ENCODE results near the gene ZNF275. TPM values are rescaled to one million over a fixed set of nuclear protein-coding genes. Genes with fewer than 3 reads are reported as not detected.
"Not testable (repeated sequence)": the region's sequence is repeated elsewhere in the genome, so short reads cannot be mapped to it uniquely, and the experiment has no call there.

ZNF275 gene
- total and polyA plus RNA-seq, 2 experiments from 2014 or later: 3.6 to 13.8 TPM

DNA sequence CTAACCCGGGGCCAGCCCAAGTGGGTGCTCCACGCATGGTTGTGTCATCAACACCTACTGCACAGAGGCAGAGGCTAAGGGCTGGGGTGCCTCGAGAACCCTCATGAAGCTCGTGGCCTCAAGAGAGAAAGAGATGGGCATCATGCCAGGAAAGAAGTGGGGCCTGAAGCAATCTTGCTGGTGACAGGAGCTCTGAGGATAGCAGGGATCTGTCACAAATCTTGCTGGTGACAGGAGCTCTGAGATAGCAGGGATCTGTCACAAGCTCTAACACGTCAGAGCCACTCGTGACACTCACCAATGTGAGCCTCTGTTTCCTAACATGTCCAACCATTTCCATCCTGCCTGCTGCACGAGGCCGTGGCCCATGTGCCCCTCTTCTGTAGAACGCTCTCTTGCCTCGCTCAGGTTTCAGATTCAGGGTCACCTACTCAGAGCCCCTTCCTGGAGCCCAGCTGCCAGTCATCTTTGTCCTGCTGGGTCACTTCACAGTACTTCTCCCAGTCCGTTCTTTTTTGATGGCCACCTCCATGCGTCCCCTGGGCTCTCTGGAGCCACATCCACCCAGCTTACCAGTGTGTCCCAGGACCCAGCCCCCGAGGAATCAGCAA, 46.1 kb downstream of the ZNF275 start:
- peak in 1 of 2 donors; percentile 53 for DNase-seq (ENCODE audit: low read depth in 1 of 2, low spot score in 1 of 2)
- TF ChIP-seq, protein P1, sequence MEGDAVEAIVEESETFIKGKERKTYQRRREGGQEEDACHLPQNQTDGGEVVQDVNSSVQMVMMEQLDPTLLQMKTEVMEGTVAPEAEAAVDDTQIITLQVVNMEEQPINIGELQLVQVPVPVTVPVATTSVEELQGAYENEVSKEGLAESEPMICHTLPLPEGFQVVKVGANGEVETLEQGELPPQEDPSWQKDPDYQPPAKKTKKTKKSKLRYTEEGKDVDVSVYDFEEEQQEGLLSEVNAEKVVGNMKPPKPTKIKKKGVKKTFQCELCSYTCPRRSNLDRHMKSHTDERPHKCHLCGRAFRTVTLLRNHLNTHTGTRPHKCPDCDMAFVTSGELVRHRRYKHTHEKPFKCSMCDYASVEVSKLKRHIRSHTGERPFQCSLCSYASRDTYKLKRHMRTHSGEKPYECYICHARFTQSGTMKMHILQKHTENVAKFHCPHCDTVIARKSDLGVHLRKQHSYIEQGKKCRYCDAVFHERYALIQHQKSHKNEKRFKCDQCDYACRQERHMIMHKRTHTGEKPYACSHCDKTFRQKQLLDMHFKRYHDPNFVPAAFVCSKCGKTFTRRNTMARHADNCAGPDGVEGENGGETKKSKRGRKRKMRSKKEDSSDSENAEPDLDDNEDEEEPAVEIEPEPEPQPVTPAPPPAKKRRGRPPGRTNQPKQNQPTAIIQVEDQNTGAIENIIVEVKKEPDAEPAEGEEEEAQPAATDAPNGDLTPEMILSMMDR (IDR thresholded peaks at IDR 0.05; ENCODE audit: low read depth, low read length): no peak
- peak overlapping the region; percentile 21 for H3K27ac ChIP-seq
- no peaks in the 10 kb centered on the region for H3K9me3 ChIP-seq (ENCODE audit: low read depth)
- no peaks in the 10 kb centered on the region for H3K27me3 ChIP-seq
- H3K4me1 ChIP-seq (ENCODE audit: low read depth): no peaks in the 10 kb centered on the region
- no peaks in the 10 kb centered on the region for H3K36me3 ChIP-seq
- no peak overlapping the region for H3K4me3 ChIP-seq

DNA sequence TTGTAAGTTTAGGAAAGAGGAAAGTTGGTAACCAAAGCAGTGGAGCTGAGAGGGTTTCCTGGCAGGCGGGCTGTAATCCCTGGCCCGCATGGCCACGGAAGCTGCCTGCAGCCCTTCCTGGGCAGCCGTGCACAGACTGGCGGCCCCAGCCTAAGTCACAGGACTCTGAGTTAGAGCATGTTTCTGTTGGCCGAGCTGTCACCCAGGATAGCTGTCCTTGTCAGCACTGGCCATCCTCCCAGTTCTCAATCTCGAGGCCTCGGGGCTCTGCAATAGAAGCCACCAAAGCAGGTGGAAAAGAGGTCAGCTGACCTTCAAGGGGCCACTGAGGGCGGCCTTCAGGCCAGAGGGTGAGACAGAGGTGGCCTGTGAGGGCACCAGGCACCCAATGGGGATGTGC, 46.7 kb downstream of the ZNF275 start:
- no peak overlapping the region for H3K4me3 ChIP-seq
- no peaks in the 10 kb centered on the region for H3K27me3 ChIP-seq
- H3K27ac ChIP-seq: peak overlapping the region; percentile 21
- no peaks in the 10 kb centered on the region for H3K4me1 ChIP-seq (ENCODE audit: low read depth)
- no peaks in the 10 kb centered on the region for H3K9me3 ChIP-seq (ENCODE audit: low read depth)
- no peaks in the 10 kb centered on the region for H3K36me3 ChIP-seq
- no peak for DNase-seq (ENCODE audit: low read depth in 1 of 2, low spot score in 1 of 2)
- TF ChIP-seq, protein P1 (IDR thresholded peaks at IDR 0.05; ENCODE audit: low read depth, low read length): no peak

DNA sequence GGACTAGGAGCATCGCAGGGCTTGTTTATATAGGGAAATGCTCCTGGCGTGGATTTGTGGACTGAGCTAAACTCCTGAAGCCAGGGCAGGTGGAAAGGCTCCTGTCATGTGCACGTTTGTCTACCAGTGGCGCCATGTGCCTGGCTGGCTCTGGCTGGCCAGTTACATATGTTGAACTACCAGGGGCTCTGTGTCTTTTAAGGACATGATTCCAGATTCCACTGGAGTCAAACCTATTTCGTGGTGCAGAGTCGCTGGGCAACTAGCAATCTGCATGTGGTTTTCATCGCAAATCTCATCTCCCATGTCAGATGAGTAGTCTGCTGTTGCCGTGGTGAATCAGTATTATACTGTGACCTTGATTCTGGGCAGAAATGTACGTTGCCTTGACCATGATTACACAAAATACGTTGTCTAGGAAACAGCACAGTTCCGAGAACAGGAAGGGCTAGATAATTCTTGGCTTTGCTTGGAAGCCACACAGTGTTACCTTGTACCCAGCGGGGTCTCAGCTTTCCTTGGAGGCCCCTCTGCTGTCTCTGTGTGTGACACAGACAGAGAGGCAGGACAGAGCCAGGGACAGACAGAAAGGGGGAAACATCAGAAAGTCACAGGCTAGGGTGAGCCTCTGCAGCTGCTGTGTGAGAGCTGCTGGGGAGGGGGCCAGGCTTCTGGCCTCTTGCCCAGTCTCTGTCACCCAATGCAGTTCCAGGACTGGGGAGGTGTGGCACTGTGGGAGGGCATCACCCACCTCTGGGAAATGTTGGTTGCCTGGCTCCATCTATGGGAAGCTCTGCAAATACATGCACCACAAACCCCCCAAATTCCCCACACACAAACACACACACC, 48.0 kb downstream of the ZNF275 start:
- Histone ChIP-seq H3K4me1 (ENCODE audit: low read depth) (no peaks in the 10 kb centered on the region), H3K27ac (peak overlapping the region; percentile 31), H3K27me3 (no peaks in the 10 kb centered on the region), H3K36me3 (no peaks in the 10 kb centered on the region), H3K4me3 (no peak overlapping the region), H3K9me3 (ENCODE audit: low read depth) (no peaks in the 10 kb centered on the region)
- TF ChIP-seq, protein P1 (IDR thresholded peaks at IDR 0.05; ENCODE audit: low read depth, low read length): peak; percentile 30
- DNase-seq (ENCODE audit: low read depth in 1 of 2, low spot score in 1 of 2): peak; percentile 78 to 95

DNA sequence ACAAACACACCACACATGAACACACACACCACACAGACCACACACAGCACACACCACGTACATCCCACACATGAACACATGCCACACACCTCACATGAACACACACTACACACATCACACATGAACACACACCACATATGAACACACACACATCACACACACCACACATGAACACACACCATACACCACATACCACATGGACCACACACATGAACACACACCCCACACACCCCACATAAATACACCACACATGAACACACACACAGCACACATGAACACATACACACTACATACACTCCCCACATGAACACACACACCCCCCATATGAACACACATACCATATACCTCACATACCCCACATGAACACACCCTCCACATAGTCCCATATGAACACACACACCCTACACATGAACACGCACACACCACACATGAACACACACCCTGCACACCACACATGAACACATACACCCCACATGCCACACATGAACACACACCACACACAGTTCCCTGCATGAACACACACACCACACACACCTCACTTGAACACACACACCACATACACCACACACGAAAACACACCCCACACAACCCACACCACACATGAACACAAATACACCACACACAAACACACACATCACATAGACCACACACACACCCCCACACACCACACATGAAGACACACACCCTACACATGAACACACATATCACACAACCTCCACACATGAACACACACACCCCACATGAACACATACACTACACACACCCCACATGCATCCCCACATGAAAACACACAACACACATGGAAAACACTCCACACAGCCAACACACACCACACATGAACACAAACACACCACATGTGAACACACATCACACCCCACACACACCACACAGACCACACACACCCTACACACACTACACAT, 48.9 kb downstream of the ZNF275 start:
- H3K27ac ChIP-seq: no peak overlapping the region
- no peak for DNase-seq (ENCODE audit: low read depth in 1 of 2, low spot score in 1 of 2)

DNA sequence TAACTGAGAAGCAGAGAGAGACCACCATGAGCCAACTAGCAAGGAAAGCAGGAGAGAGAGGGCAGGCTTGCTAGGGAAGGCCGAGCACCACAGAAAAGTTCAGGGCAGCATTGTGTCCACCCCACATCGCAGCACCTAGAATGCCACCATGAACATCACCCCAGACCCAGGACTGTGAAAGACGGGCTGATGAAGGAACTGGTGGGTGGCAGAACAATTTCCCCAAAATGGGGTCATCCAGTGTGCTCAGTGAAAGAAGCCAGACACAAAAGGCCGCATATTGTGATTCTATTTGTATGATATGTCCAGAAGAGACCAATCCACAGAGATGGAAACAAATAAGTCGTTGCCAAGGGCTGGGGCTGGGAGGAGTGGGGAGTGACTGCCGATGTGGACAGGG, 50.4 kb downstream of the ZNF275 start:
- H3K27ac ChIP-seq: no peak overlapping the region
- H3K4me1 ChIP-seq (ENCODE audit: low read depth): no peaks in the 10 kb centered on the region
- no peak overlapping the region for H3K4me3 ChIP-seq
- TF ChIP-seq, protein P1 (IDR thresholded peaks at IDR 0.05; ENCODE audit: low read depth, low read length): no peak
- no peaks in the 10 kb centered on the region for H3K36me3 ChIP-seq
- H3K27me3 ChIP-seq: no peaks in the 10 kb centered on the region
- no peaks in the 10 kb centered on the region for H3K9me3 ChIP-seq (ENCODE audit: low read depth)
- no peak for DNase-seq (ENCODE audit: low read depth in 1 of 2, low spot score in 1 of 2)

More for the DNA sequence above, 48.9 kb downstream of the ZNF275 start:
- Histone ChIP-seq H3K36me3 (no peaks in the 10 kb centered on the region), H3K9me3 (ENCODE audit: low read depth) (no peaks in the 10 kb centered on the region), H3K4me3 (no peak overlapping the region), H3K4me1 (ENCODE audit: low read depth) (no peaks in the 10 kb centered on the region), H3K27me3 (no peaks in the 10 kb centered on the region)
- TF ChIP-seq, protein P1 (IDR thresholded peaks at IDR 0.05; ENCODE audit: low read depth, low read length): no peak

DNA sequence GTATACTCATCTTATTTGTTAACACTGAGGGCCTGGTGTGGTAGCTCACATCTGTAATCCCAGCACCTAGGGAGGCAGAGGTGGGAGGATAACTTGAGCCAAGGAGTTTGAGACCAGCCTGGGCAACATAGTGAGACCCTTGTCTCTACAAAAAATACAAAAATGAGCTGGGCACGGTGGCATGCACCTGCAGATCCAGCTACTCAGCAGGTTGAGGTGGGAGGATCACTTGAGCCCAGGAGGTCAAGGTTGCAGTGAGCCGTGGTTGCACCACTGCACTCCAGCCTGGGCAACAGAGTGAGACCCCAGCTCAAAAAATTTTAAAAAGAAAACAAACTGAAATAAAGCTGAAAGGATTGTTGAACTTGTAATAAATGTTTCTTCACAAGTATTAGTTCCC, 51.0 kb downstream of the ZNF275 start:
- H3K9me3 ChIP-seq (ENCODE audit: low read depth); H3K27me3 ChIP-seq; H3K36me3 ChIP-seq; H3K4me1 ChIP-seq (ENCODE audit: low read depth); DNase-seq (ENCODE audit: low read depth in 1 of 2, low spot score in 1 of 2); H3K4me3 ChIP-seq; H3K27ac ChIP-seq: not testable (repeated sequence)
